ENCODE data around the gene KANK2. TPM values are rescaled to one million over a fixed set of nuclear protein-coding genes. Genes with fewer than 3 reads are reported as not detected.

Gene KANK2
- total and polyA plus RNA-seq, 2 of the 8 experiments (the other 6 are each of a cell fraction or from before 2014, with no cell fraction given) = 25.2 to 42.3 TPM

DNA sequence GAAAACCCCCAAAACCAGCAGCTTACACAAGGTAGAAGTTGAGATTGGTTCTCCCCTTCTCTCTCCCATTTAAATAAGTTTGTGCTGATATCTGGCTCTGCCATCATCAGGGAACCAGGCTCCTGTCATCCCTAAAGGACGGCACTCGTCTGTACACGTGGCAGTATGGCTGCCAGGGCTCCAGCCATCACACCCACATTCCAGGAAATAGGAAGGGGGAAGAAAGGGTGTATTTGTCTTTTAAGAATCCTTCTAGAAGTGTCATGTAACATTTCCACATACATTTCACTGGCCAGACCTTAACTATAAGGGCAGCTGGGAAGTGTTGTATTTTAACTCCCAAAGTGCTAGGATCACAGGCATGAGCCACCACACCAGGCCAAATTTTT is 51.8 kb downstream of the KANK2 start:
- Histone ChIP-seq H3K56ac (replicated peaks; ENCODE audit: insufficient read length, low read depth, low read length) (no peak overlapping the region), H2BK120ac (replicated peaks; ENCODE audit: low read depth, low read length) (no peak overlapping the region), H3K4me1 (replicated peaks in 1 of 4; ENCODE audit: control insufficient read depth in 3 of 4, insufficient read depth in 4 of 4, low read length in 3 of 4) (peaks cover 0 to 17% (median 11%) of the 10 kb centered on the region in 4 experiments; a peak in 6 of 7 replicates), H2BK15ac (ENCODE audit: low read length) (no peak overlapping the region), H3K4me3 (ENCODE audit: extremely low read depth in 1 of 4, insufficient read depth in 2 of 4, low read depth in 3 of 4, low read length in 4 of 4) (no peak overlapping the region), H4K5ac (ENCODE audit: insufficient read length, low read depth, low read length) (no peak overlapping the region), H3K27me3 (replicated peaks in 1 of 4; ENCODE audit: control insufficient read depth in 3 of 4, extremely low read depth in 1 of 4, insufficient read depth in 3 of 4, low read length in 3 of 4) (no peaks in the 10 kb centered on the region), H3K27ac (ENCODE audit: low read depth, low read length) (no peak overlapping the region), H4K8ac (ENCODE audit: extremely low read depth, insufficient read depth, low read length) (no peak overlapping the region), H3K79me1 (ENCODE audit: low read depth, low read length) (peaks cover 4% of the 10 kb centered on the region; the same call in 1 of the 2 replicates), H3K18ac (ENCODE audit: extremely low read depth, low read length) (no peak overlapping the region), H2AFZ (ENCODE audit: low read length) (no peak overlapping the region), H3K23me2 (ENCODE audit: low read depth, low read length) (no peaks in the 10 kb centered on the region), H3K79me2 (ENCODE audit: control insufficient read depth in 1 of 2, insufficient read depth in 2 of 2, low read length in 2 of 2) (no peaks in the 10 kb centered on the region), H2BK5ac (ENCODE audit: low read depth, low read length) (no peak overlapping the region), H3K36me3 (ENCODE audit: control insufficient read depth in 2 of 4, insufficient read depth in 4 of 4, low read length in 3 of 4) (peaks cover 5 to 28% (median 18%) of the 10 kb centered on the region in 4 experiments; a peak in 7 of 8 replicates), H2BK20ac (ENCODE audit: low read length) (no peak overlapping the region), H4K20me1 (replicated peaks in 1 of 2; ENCODE audit: control insufficient read depth in 1 of 2, insufficient read depth in 2 of 2, low read length in 2 of 2) (peaks cover 0 to 9% of the 10 kb centered on the region in 2 experiments), H2AK5ac (ENCODE audit: low read depth, low read length) (no peak overlapping the region), H3K4ac (replicated peaks; ENCODE audit: insufficient read length, low read depth, low read length) (no peak overlapping the region), H4K91ac (replicated peaks; ENCODE audit: insufficient read length, low read length) (no peak overlapping the region), H3K9ac (replicated peaks in 1 of 4; ENCODE audit: extremely low read depth in 1 of 4, low read depth in 3 of 4, low read length in 3 of 4) (no peak overlapping the region), H3K4me2 (ENCODE audit: insufficient read depth in 1 of 2, low read depth in 2 of 2, low read length in 2 of 2) (no peak overlapping the region), H3K23ac (ENCODE audit: insufficient read length) (no peak overlapping the region), H3K14ac (ENCODE audit: insufficient read length) (no peak overlapping the region), H2BK12ac (ENCODE audit: low read depth, low read length) (no peak overlapping the region), H3K9me3 (ENCODE audit: insufficient read depth in 2 of 2, low read depth in 1 of 2, low read length in 1 of 2) (no peaks in the 10 kb centered on the region)
- POLR2A ChIA-PET (ENCODE audit: partially characterized antibody) = interaction anchor here (1.1 to 4.6 kb wide), 3 partner anchors 9 to 175 kb away, joined by 3 to 37 read pairs (median 3); partner anchors contain the start of gene SPC24
- 92% methylated on average over 3 of the region's 3 CpGs; no CpG with 5 or more reads in 1 of the 2 experiments for WGBS, 2 experiments (ENCODE audit: extremely low coverage in 1 of 2, insufficient coverage in 1 of 2, insufficient read length in 1 of 2, insufficient replicate concordance in 2 of 2, low coverage in 1 of 2, low lambda C conversion rate in 2 of 2, missing lambda C conversion rate in 1 of 2)
- FAIRE-seq (no peak), DNase-seq (ENCODE audit: low read depth in 1 of 2, low spot score in 2 of 2) (no peak)
- TF ChIP-seq BACH1 (IDR thresholded peaks at IDR 0.05; ENCODE audit: low read length) (no peak), KDM1A (IDR thresholded peaks at IDR 0.05; ENCODE audit: borderline replicate concordance, low read length) (peak; percentile 47; the same call in 1 of the 2 replicates), ZNF274 (IDR thresholded peaks at IDR 0.05; ENCODE audit: borderline replicate concordance, extremely low read depth, low read length) (no peak)
- CTCF ChIA-PET (ENCODE audit: partially characterized antibody) = interaction anchor here (1.2 to 1.7 kb wide), 2 partner anchors 15 to 17 kb away, joined by 3 to 4 read pairs; no protein-coding TSS in a partner anchor

Data from H1 (cell line).